ENCODE measurements around the gene KISS1.

Gene KISS1

GRCh38 chr1:204191456-204191855 is 4.8 kb downstream of the KISS1 start:
- DNase-seq (ENCODE audit: low spot score) = no peak

GRCh38 chr1:204190212-204191211 is 5.8 kb downstream of the KISS1 start:
- DNase-seq (ENCODE audit: low spot score) = no peak

DNA sequence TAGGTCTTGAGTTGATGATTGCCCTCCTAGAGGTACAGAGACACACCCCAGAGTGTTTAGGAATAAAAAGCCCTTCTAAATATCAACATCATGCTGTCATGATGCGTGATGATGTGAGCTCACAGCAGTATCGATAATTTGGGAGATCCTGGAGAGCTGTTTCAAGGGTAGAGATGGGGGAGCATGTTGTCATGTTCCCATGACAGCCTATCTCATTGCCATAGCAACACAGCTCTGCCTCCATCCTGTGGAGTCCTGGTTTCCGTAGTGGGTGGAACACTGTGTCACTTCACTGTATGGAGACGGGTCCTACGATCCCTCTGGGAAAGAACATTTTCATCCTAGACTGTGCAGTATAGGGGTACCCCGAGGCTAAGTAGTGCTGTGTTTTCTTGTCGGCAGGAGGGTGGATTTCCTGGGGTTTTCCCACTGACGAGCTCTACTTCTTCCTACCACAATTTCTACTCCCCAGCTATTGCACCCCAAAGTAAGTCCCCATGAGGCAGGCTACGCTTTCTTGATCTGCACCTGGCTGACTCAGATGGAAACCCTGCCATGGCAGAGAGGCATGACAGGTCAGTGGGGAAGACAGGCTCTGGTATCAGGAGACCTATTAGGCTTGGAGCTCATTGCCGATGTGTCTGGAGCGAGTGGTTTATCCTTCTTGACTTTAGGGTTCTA is 7.2 kb downstream of the KISS1 start:
- no peak for DNase-seq (ENCODE audit: low spot score)

GRCh38 chr1:204186597-204186996 is 9.7 kb downstream of the KISS1 start:
- no peak for DNase-seq (ENCODE audit: low spot score)

GRCh38 chr1:204181116-204181515 is 15.2 kb downstream of the KISS1 start:
- no peak for DNase-seq (ENCODE audit: low spot score)

DNA sequence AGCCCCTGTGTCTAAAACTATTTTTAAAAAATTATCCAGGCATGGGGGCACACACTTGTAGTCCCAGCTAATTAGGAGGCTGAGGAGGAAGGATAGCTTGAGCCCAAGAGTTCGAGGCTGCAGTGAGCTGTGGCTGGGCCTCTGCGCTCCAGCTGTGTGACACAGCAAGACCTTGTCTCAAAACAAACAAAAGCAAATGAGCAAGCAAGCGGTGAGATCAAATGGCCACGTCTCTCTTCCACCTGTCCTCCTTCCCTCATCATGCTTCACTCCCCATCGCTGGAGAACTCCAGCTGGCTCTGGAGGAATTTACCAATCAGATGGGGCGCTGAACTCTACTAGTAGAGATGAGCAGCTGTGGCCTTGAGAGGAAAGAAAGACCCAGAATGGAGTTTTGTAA is 16.2 kb downstream of the KISS1 start:
- no peak for DNase-seq (ENCODE audit: low spot score)

GRCh38 chr1:204178487-204179281 is 17.6 kb downstream of the KISS1 start:
- no peak for DNase-seq (ENCODE audit: low spot score)

DNA sequence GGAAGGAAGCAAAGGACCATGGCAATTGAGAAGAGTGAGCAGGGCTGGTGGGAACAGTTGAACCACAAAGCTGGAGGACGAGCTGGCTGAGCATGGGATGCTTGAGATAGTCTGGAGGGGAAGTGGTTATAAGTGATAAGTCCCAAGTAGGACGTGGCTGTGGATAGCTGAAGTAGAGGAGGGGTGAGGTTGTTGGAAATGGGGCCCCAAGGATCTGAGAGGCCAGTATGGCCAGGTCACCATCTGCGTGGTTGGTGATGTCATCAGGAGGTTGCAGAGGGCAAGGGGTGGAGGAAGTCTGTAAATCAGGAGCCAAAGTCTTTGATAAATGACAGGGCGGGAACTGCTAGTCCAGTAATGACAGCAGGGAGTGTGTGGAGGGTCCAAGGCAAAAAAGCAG is 19.2 kb downstream of the KISS1 start:
- no peak for DNase-seq (ENCODE audit: low spot score)

DNA sequence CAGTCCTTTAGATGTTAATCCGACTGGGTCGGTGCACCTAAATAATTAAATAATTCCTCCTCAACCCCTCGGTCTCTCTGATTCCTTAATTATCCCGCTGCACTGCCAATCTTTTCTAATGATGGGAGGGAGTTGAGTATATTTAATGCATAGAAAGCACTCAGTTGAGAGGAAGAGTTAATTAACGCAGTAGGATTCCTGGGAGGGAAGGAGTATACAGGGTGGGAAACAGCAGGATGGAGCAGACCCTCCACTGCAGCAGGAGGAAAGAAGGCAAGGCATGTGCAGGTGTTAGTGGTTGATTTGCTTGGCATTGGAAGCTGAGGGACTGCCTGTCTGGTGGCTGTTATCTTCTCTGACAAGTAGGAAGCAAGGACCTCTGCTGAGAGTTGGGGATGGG is 20.2 kb downstream of the KISS1 start:
- DNase-seq (ENCODE audit: low spot score) = no peak

- no peak for DNase-seq (ENCODE audit: low spot score)
These were observed 21.3 kb downstream of the KISS1 start for GRCh38 chr1:204174958-204175357.

DNA sequence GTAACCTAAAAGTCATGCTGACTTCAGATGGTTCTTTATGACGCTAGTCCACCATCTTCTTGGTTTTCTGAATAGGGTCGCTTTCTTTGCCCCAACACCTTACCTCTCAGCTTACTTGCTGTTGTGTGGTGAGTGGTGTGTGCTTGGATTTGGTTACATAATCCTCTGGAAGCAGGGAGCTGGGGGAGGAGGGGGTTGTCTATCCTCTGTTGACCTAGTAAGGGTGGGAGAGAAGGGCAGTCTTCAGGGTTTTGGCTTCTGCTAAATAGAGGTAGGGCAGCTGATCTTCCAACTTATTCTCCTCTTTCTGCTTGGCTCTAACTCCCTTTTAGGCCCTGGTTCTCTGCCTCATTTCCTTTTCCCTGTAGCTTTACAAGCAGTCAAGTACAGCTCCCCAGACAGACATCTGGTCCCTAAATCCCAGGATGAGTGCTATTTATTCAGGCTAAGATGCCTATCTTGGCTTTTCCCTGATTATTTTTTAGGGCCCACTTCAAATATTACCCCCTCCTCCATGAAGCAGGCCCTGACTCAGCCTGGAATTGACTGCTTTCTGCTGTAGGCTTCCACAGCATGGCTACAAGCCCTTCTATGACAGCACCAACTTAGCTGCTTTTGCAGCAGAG is 23.8 kb downstream of the KISS1 start:
- DNase-seq (ENCODE audit: low spot score) = no peak

GRCh38 chr1:204171751-204172178 is 24.5 kb downstream of the KISS1 start:
- no peak for DNase-seq (ENCODE audit: low spot score)

DNA sequence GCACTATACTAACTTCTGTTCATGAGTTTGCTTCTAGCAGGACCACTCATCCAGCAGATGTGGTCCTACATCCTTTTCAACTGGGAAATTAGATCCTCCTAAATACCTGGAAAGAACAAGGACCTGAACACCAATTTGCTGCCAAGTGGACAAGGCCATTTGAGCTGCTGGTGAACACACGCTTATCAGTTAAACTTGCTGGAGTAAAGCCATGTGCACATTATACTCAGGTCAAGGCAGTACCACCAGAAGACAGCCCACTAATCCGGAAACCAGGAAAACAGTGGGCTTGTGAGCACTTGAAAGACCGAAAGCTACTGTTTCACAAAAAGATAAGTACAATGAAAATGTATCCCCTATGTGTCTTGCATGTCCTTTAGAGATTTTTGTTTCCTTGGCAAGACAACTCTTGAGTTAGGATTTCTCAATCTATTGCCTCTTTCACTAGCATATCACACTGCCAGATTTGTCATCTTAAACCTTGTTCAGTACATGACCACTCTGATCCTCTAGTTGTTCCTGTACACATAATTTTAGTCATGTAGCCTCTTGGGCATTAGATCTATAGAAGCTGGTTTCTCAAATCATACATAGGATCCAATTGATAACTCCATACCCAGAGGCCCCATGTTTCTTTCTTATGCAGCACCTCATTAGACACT is 25.7 kb downstream of the KISS1 start:
- DNase-seq (ENCODE audit: low spot score) = no peak

GRCh38 chr1:204169858-204170257 is 26.4 kb downstream of the KISS1 start:
- DNase-seq (ENCODE audit: low spot score) = no peak

- DNase-seq (ENCODE audit: low spot score) = no peak
These were observed 28.6 kb downstream of the KISS1 start for GRCh38 chr1:204167730-204168129.

DNA sequence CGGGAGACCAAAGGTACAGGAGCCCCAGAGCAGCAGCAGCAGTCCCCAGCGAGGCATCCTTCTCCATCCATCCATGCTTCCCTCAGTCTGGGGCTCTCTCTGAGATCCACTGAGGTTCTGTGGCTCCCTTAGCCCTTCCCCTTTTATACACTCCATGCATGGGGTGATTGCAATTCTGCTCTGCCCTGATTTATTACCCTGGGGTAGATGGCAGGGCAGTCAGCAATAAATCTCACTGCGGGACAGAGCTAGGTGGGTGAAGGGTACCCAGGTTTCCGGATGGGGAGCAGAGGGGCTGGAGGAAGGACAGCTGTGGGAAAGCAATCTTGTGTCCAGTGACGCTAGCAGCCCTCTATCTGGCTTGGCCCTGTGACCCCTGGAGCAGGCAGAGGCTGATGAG is 30.1 kb downstream of the KISS1 start, which contains the start of gene REN:
Gene REN (minus strand): TSS at position 119 of the 400 bp plus-strand sequence. CDS start 44 bp downstream, at position 75.
- no peak for DNase-seq (ENCODE audit: low spot score)

DNA sequence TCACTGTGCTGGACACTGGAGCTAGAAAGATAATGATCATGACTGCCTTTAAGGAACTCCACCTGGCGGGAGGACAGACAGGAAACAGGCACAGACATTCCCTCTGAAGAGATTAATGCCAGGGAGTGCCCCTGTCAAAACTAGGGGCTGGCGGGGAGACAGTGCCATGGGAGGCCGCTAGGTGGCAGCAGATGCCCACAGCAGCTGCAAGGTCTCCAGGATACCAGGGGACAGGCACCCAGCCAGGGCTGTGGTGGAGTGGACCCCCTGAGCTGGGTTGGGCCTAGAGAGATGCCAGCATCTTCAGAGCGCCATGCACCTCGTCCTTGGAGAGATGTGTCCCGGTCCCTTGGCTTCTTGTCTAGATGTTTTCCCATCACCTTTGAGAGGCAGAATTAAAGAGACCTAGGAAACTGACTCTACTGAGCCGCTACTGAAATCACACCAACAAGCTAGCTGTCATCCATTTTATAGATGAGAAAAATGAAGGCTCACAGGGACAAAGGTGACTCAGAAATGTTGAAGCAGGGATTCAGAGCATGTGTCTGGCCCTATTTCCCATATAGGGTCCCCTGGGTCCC is 33.7 kb downstream of the KISS1 start:
- DNase-seq (ENCODE audit: low spot score) = peak; percentile 73

DNA sequence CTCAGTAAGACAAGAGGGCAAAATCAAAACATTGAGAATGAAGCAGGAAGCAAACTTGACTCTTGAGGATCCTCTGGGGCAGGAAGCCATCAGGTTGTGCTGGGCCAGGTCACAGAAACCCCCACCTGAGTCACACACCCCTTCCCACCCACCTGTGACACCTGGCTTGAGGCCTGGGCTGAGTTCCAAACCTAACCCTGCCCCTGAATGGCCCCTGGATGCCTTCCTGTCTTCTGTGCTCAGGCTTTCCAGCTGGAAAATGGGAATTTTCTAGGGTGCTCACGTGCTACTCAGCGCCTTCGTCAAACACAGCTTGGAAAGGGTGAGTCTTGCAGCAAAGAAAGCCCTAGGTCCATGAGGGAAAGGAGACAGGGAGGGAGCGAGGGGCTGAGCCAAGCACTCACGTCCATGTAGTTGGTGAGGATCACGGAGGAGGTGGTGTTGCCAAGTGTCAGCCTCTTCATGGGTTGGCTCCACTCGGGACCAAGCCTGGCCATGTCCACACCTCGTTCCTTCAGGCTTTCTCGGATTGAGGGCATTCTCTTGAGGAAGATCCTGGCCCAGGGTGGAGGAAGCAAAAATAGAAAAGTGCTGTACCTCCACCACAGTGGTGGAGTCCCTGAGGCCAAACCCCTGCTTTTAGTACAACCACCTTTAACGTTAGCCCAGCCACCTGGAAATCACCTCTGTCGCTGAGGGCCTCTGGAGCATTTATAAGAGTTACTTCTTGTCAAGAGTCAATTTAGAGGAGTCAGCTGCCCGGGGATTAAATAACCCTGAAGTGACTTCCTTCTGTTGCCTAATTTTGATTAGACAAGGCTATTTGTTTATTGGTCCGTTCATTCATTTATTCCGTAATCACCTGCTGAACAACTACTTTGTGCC is 34.4 kb downstream of the KISS1 start:
- no peak for DNase-seq (ENCODE audit: low spot score)

DNA sequence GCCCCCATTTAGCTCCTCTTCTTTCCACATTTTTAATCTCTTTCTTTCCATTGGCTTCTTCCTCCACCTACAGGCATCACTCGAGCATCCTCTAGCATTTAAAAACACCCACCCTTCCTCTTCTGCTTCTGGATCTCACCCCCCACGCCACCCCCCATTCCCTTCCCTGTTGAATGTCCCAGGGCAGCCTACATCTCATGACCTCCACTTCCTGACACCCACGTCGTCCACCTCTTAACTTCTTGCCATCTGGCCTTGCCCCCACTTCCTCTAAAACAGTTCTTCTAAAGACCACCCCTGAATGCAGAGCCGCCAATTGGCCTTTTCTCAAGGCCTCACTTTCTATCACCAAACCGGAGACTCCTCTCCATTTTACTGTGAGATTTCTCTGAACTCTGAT is 38.3 kb downstream of the KISS1 start:
- DNase-seq (ENCODE audit: low spot score) = no peak

GRCh38 chr1:204155881-204156280 is 40.4 kb downstream of the KISS1 start:
- no peak for DNase-seq (ENCODE audit: low spot score)

Data from CD4-positive, alpha-beta T cell treated with Interleukin-6 at 100 ng/mL for 8 hours (primary cell).